Measurements from ENCODE around the gene P3H1. TPM values are rescaled to one million over a fixed set of nuclear protein-coding genes. Genes with fewer than 3 reads are reported as not detected.

Gene P3H1
- total RNA-seq, 4 donors from 2014 or later: 19.5 to 33.5 (median 24.9) TPM

GRCh38 chr1:42768172-42768571, 1.3 kb upstream of the P3H1 start:
- Histone ChIP-seq H3K4me3 (peak overlapping the region; percentile 75 to 96 (median 86)), H3K36me3 (no peaks in the 10 kb centered on the region), H3K27me3 (no peaks in the 10 kb centered on the region), H3K4me1 (peaks cover 37 to 54% (median 50%) of the 10 kb centered on the region in 4 donors), H3K9me3 (no peaks in the 10 kb centered on the region), H3K27ac (replicated peaks in 1 of 4) (no peak overlapping the region)
- 95% methylated on average over 2 of the region's 2 CpGs for WGBS
- intact Hi-C loops (cut with DNase I): loop anchor here (5.0 to 10.0 kb wide), 4 partner anchors 49 to 157 kb away; partner anchors contain the start of genes ERMAP, PPIH, SVBP and ZNF691
- TF ChIP-seq CTCF (IDR thresholded peaks at IDR 0.05) (no peak), POLR2AphosphoS5 (IDR thresholded peaks at IDR 0.05) (no peak), EP300 (IDR thresholded peaks at IDR 0.05) (no peak), POLR2A (IDR thresholded peaks at IDR 0.05; ENCODE audit: low read depth) (no peak)
- DNase-seq (ENCODE audit: extremely low spot score): no peak

GRCh38 chr1:42767510-42768000, 727 bp upstream of the P3H1 start:
- no peaks in the 10 kb centered on the region for H3K27me3 ChIP-seq
- H3K9me3 ChIP-seq: no peaks in the 10 kb centered on the region
- WGBS: 3% methylated on average over 20 of the region's 23 CpGs
- intact Hi-C loops (cut with DNase I): loop anchor here (5.0 to 10.0 kb wide), 4 partner anchors 50 to 157 kb away; partner anchors contain the start of genes ERMAP, PPIH, SVBP and ZNF691
- peak overlapping the region; percentile 75 to 96 (median 86) for H3K4me3 ChIP-seq
- TF ChIP-seq POLR2A (IDR thresholded peaks at IDR 0.05; ENCODE audit: low read depth) (no peak), POLR2AphosphoS5 (IDR thresholded peaks at IDR 0.05) (no peak), EP300 (IDR thresholded peaks at IDR 0.05) (no peak), CTCF (IDR thresholded peaks at IDR 0.05) (no peak)
- peak overlapping the region; percentile 91 to 96 (median 93) for H3K27ac ChIP-seq (replicated peaks in 1 of 4)
- H3K36me3 ChIP-seq: no peaks in the 10 kb centered on the region
- no peak for DNase-seq (ENCODE audit: extremely low spot score)
- H3K4me1 ChIP-seq: peaks cover 37 to 56% (median 50%) of the 10 kb centered on the region in 4 donors

- intact Hi-C loops (cut with DNase I): loop anchor here (5.0 to 10.0 kb wide), 4 partner anchors 51 to 159 kb away; partner anchors contain the start of genes ERMAP, PPIH, SVBP and ZNF691
- Histone ChIP-seq H3K27me3 (no peaks in the 10 kb centered on the region), H3K27ac (replicated peaks in 1 of 4) (peak overlapping the region; percentile 91 to 96 (median 93)), H3K4me1 (peaks cover 37 to 62% (median 53%) of the 10 kb centered on the region in 4 donors), H3K36me3 (peaks cover 0 to 11% (median 6%) of the 10 kb centered on the region in 4 donors), H3K4me3 (peak overlapping the region; percentile 75 to 96 (median 86)), H3K9me3 (no peaks in the 10 kb centered on the region)
- no peak for DNase-seq (ENCODE audit: extremely low spot score)
- TF ChIP-seq CTCF (IDR thresholded peaks at IDR 0.05) (peak in 2 of 3 experiments; percentile 41 to 54), POLR2AphosphoS5 (IDR thresholded peaks at IDR 0.05) (peak; percentile 5 to 28), EP300 (IDR thresholded peaks at IDR 0.05) (no peak), POLR2A (IDR thresholded peaks at IDR 0.05; ENCODE audit: low read depth) (no peak)
- WGBS: 3% methylated on average over 16 of the region's 44 CpGs
Measured at GRCh38 chr1:42765832-42766740, 742 bp downstream of the P3H1 start.

GRCh38 chr1:42765269-42765668, 1.6 kb downstream of the P3H1 start:
- Histone ChIP-seq H3K9me3 (no peaks in the 10 kb centered on the region), H3K27ac (replicated peaks in 1 of 4) (peak overlapping the region; percentile 91 to 96 (median 93)), H3K27me3 (no peaks in the 10 kb centered on the region), H3K36me3 (peaks cover 0 to 17% (median 13%) of the 10 kb centered on the region in 4 donors), H3K4me1 (peaks cover 37 to 56% (median 48%) of the 10 kb centered on the region in 4 donors), H3K4me3 (peak overlapping the region; percentile 75 to 96 (median 86))
- no peak for TF ChIP-seq POLR2AphosphoS5 (IDR thresholded peaks at IDR 0.05)
- no peak for TF ChIP-seq EP300 (IDR thresholded peaks at IDR 0.05)
- TF ChIP-seq CTCF (IDR thresholded peaks at IDR 0.05): no peak
- no peak for TF ChIP-seq POLR2A (IDR thresholded peaks at IDR 0.05; ENCODE audit: low read depth)
- no peak for DNase-seq (ENCODE audit: extremely low spot score)
- WGBS: 15% methylated on average over 7 of the region's 7 CpGs
- intact Hi-C loops (cut with DNase I): loop anchor here (5.0 to 10.0 kb wide), 4 partner anchors 52 to 160 kb away; partner anchors contain the start of genes ERMAP, PPIH, SVBP and ZNF691

Measured in esophagus muscularis mucosa (tissue), 4 donors.